ENCODE measurements around the gene ISL1.

ISL1 gene

DNA sequence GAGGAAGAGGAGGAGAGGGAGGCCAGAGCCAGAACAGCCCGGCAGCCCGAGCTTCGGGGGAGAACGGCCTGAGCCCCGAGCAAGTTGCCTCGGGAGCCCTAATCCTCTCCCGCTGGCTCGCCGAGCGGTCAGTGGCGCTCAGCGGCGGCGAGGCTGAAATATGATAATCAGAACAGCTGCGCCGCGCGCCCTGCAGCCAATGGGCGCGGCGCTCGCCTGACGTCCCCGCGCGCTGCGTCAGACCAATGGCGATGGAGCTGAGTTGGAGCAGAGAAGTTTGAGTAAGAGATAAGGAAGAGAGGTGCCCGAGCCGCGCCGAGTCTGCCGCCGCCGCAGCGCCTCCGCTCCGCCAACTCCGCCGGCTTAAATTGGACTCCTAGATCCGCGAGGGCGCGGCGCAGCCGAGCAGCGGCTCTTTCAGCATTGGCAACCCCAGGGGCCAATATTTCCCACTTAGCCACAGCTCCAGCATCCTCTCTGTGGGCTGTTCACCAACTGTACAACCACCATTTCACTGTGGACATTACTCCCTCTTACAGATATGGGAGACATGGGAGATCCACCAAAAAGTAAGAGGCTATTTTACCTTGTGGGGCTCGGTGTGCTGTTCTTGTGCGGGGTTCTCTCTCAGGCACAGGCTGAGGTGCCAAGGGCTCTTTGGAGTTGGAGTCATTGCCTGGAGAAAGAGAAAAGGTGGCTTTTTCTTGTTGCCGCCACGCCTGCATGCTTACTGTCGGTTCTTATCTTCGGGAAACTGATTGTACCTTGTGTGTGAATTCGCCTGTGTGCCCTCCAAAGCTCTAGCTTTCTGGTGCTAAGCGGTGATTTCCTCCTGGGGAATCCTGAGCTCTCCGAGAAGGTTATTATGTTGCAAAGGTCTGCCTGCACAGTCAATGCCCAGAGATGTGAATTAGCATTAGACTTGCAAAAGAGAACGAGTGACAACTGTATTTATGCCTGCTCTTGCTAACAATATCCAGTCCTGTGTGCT is at the start of gene ISL1:
TSS of gene ISL1 (plus strand) at position 318 of the 991 bp plus-strand sequence. CDS start at position 542, 224 bp downstream.
- peak; percentile 12 to 18 for DNase-seq
- no peak for TF ChIP-seq POLR2A (IDR thresholded peaks at IDR 0.05; ENCODE audit: low read length)
- TF ChIP-seq GATA1 (IDR thresholded peaks at IDR 0.05; ENCODE audit: low read depth, low read length): no peak

DNA sequence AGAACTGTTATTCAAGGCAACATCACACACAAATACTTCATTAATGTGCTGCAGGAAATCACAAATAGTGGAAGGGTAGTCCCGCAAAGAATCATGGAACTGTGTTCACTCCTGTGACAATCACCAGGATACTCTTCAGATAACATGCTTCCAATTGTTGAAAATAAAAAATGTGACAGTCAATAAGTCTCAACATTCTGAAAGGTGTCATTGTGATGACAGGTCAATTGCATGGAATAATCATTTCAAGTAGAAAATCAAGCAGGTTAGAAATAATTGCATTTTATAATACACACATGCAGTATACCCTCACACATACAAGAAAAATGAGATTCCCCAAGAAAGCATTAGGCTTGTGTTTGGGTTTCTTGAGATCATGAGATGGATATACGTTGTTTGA is 46.4 kb upstream of the ISL1 start:
- DNase-seq: no peak
- no peak for TF ChIP-seq GATA1 (IDR thresholded peaks at IDR 0.05; ENCODE audit: low read depth, low read length)
- TF ChIP-seq POLR2A (IDR thresholded peaks at IDR 0.05; ENCODE audit: low read length): no peak

- no peak for DNase-seq
- TF ChIP-seq GATA1 (IDR thresholded peaks at IDR 0.05; ENCODE audit: low read depth, low read length): no peak
- no peak for TF ChIP-seq POLR2A (IDR thresholded peaks at IDR 0.05; ENCODE audit: low read length)
These were observed 38.1 kb upstream of the ISL1 start for GRCh38 chr5:51345106-51345505.

GRCh38 chr5:51347157-51347556 is 36.1 kb upstream of the ISL1 start:
- DNase-seq: no peak
- TF ChIP-seq GATA1 (IDR thresholded peaks at IDR 0.05; ENCODE audit: low read depth, low read length): no peak
- TF ChIP-seq POLR2A (IDR thresholded peaks at IDR 0.05; ENCODE audit: low read length): no peak

- no peak for TF ChIP-seq POLR2A (IDR thresholded peaks at IDR 0.05; ENCODE audit: low read length)
- no peak for TF ChIP-seq GATA1 (IDR thresholded peaks at IDR 0.05; ENCODE audit: low read depth, low read length)
- DNase-seq: no peak
These were observed 35.5 kb upstream of the ISL1 start for GRCh38 chr5:51347704-51348103.

DNA sequence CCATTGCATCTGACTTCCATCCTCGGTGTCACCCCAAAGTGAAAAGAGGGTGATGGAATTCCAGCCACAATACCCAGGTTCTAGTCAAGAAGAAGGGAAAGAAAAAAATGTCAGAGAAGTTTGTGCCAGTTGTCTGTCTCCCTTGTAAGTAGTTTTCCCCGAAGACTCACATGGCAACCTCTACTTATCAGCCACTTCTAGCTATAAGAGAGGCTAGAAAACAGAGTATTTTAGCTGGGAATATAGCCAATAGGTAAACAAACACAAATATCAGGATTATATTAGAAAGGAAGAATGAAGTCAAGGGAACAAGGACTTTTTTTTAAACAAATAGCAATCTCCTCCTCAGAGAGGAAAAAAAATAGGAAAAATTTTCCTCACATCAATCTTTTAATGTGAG is 12.2 kb upstream of the ISL1 start:
- no peak for TF ChIP-seq GATA1 (IDR thresholded peaks at IDR 0.05; ENCODE audit: low read depth, low read length)
- TF ChIP-seq POLR2A (IDR thresholded peaks at IDR 0.05; ENCODE audit: low read length): no peak
- no peak for DNase-seq

- no peak for DNase-seq
- TF ChIP-seq POLR2A (IDR thresholded peaks at IDR 0.05; ENCODE audit: low read length): no peak
- TF ChIP-seq GATA1 (IDR thresholded peaks at IDR 0.05; ENCODE audit: low read depth, low read length): no peak
These were observed 9.2 kb upstream of the ISL1 start for GRCh38 chr5:51373880-51374523.

DNA sequence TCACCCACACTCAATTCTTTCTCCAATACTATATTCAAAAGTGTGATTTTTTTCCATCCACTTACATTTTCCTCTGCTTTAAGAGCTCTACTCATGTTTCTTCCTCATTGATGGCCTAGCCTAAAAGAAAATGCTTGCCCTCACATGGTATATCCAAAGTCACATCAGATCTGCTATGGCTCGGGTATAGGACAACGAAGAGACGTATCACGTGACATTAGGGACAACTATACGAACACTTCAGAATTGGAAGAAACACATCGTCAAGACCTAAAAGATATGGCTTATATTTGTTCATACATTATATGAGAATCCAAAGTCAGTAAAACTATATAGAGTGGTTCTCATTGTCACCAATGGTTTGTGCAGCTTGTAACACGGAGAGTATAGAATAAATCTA is 8.2 kb upstream of the ISL1 start:
- DNase-seq: no peak
- TF ChIP-seq POLR2A (IDR thresholded peaks at IDR 0.05; ENCODE audit: low read length) (no peak), GATA1 (IDR thresholded peaks at IDR 0.05; ENCODE audit: low read depth, low read length) (no peak)

DNA sequence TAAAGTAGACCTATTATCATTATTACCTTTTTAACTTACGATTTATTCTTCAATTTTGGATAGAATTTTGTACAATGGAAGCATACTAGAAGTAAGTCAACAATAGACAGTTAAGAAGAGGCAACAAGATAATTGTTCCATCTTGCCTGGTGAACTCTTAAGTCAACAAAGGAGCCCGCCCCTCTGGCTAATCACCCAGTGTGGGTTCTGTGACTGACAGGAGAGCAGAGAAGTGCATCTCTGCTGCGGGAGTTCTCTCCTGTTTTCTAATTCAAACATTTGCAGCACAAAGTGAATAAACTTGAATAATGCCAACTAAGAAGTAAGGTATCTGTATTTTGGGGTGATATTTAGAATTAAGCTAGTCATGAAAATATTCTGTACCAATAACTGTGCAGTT is 6.7 kb upstream of the ISL1 start:
- TF ChIP-seq GATA1 (IDR thresholded peaks at IDR 0.05; ENCODE audit: low read depth, low read length) (no peak), POLR2A (IDR thresholded peaks at IDR 0.05; ENCODE audit: low read length) (no peak)
- no peak for DNase-seq

DNA sequence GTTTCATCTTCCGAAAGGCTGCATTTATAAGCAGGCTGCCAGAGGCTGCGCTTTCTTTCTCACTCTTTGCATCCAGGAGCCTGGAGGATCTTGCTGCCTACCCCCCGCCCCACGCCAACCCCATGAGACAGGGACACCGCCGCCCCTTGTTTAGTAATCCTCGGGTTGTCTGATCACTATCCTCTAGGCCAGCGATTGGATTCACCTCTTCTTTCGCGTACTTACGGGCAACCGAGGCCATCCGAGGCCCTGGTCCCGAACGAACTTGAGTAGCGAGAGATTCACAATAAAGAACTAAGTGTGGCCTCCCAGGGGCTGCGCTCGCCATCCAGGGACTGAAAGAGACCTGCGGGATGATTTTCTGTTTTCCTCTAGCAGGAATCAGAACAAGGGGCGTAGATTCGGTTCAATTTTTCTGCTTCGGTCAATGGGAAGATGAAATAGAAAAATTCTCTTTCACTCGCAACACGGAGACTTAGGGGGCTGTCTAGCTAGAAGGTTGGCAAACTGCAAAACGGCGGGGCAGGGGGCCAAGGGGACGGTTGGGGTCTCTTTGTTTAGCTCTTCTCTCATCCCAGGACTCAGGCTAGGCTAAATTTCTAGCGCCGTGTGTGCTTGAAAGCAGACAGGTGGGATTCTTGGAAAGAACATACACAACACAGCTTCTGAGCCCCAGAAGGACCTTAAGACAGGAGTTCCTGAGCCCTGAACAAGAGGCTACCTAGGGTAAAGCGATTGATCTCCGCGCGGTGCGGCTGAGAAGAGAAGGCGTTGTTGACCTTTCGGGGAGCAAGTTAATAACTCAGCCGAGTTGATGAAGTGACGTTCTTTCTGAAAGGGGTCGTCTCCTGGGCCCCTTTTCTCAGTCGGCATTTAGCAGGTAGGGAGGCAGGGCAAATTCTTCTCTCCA is 5.8 kb upstream of the ISL1 start:
- DNase-seq: no peak
- TF ChIP-seq POLR2A (IDR thresholded peaks at IDR 0.05; ENCODE audit: low read length): no peak
- TF ChIP-seq GATA1 (IDR thresholded peaks at IDR 0.05; ENCODE audit: low read depth, low read length): no peak

DNA sequence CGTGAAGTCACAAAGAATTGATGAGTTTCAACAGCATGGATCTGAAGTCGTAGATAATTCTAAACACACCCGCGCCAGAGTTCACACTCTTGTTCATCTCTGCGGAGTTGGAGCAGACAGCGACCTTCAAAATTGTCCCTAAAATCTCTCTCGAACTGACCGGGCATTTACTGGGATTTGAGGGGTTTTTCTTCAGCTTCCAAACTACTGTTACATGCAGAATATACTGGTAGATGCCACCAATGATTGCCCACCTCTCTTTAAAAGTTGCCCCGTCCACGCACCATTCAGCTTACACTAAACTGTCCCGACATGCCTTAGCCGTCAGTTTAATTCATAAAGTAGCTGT is 5.2 kb upstream of the ISL1 start:
- no peak for DNase-seq
- TF ChIP-seq GATA1 (IDR thresholded peaks at IDR 0.05; ENCODE audit: low read depth, low read length): no peak
- TF ChIP-seq POLR2A (IDR thresholded peaks at IDR 0.05; ENCODE audit: low read length): no peak

DNA sequence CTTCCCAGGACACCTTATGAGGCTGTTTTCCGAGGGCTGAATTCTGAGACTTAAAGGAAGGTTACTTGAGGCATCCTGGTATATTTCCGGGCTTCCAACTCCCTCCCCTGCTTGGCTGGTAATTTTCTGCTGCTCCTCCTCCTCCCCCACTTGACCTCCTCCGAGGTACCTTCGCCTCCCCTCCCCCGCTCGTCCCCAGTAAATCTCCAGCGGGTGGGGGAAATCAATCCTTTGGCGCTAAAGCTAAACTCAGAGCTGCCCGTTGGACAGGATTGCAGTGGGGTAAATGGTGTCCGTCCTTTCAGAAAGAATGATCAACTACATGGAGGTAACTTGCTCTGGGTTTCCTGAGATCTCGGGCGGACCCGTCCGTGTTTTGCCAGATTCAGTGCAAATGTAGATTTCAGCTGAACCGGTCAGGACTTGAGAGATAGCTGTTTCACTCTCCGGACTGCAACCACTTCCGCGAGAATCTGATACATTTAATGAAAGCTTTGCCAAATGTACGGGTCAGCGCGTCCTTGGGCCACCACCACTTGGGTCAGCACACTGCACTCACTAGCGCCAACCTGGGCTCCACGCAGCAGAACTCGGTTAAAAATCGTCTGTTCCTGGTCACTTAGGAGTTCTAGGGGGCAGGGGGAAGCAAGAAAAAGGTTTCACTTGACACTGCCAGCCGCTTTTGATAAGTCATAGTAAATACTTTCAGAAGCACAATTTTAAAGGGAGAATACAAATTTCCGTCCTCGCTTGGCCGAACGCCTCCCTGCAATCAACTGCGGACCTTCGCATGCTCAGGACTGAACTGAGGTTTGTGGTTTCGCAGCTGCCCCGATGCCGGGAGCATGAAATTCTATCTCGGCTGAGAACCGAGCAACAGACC is 4.6 kb upstream of the ISL1 start:
- DNase-seq: no peak

GRCh38 chr5:51379331-51379700 is 3.9 kb upstream of the ISL1 start:
- DNase-seq: no peak
- TF ChIP-seq GATA1 (IDR thresholded peaks at IDR 0.05; ENCODE audit: low read depth, low read length) (no peak), POLR2A (IDR thresholded peaks at IDR 0.05; ENCODE audit: low read length) (no peak)

More for the DNA sequence above, 4.6 kb upstream of the ISL1 start:
- TF ChIP-seq POLR2A (IDR thresholded peaks at IDR 0.05; ENCODE audit: low read length): no peak
